MCF 10A (cell line): ENCODE data around the gene DUOXA1. TPM values are rescaled to one million over a fixed set of nuclear protein-coding genes. Genes with fewer than 3 reads are reported as not detected.

ENCODE experiments used
- BruUV-seq: library from RNA; stranded (reverse); fragments of 400-500 nt; replicated peaks from 2 replicates; lab custom pipeline; 2021; lab: Mats Ljungman, UMichigan
- CTCF ChIA-PET: fragments of 300-600 bp; sonication (Branson Sonifier 250); formaldehyde crosslinking; extraction: SDS; loops from one replicate; lab custom pipeline; 2021; ENCODE audit warnings: antibody characterized with exemption, inconsistent platforms; lab: Yijun Ruan, JAX
- POLR2A ChIA-PET: fragments of 300-600, 350-650 bp; sonication (Branson Sonifier 250); formaldehyde crosslinking; extraction: SDS; loops from one replicate; lab custom pipeline; 2020; ENCODE audit warnings: antibody characterized with exemption, inconsistent platforms; lab: Yijun Ruan, JAX
- DNase-seq: peaks from one replicate; pipeline ENCODE4 v3.0.0-alpha.2; 2018; ENCODE audit not compliant: unreplicated experiment
- H3K27ac Mint-ChIP-seq: one replicate; pipeline ENCODE4 v1.8.0; 2022; ENCODE audit warnings: mild to moderate bottlenecking, low read depth, mixed read lengths; ENCODE audit not compliant: unreplicated experiment
- H3K27me3 Mint-ChIP-seq: one replicate; pipeline ENCODE4 v1.8.0; 2022; ENCODE audit warnings: mixed read lengths; ENCODE audit not compliant: insufficient read depth, unreplicated experiment
- H3K36me3 Mint-ChIP-seq: one replicate; pipeline ENCODE4 v1.8.0; 2022; ENCODE audit warnings: mild to moderate bottlenecking, moderate library complexity, mixed read lengths; ENCODE audit not compliant: insufficient read depth, unreplicated experiment
- H3K4me1 Mint-ChIP-seq: one replicate; pipeline ENCODE4 v1.8.0; 2022; ENCODE audit warnings: mixed read lengths; ENCODE audit not compliant: insufficient read depth, unreplicated experiment
- H3K4me3 Mint-ChIP-seq: one replicate; pipeline ENCODE4 v1.8.0; 2022; ENCODE audit warnings: mild to moderate bottlenecking, moderate library complexity, mixed read lengths; ENCODE audit not compliant: unreplicated experiment
- H3K9me3 Mint-ChIP-seq: one replicate; pipeline ENCODE4 v1.8.0; 2022; ENCODE audit warnings: mixed read lengths; ENCODE audit not compliant: unreplicated experiment
- intact Hi-C: fragments of 100-400 bp; cut with micrococcal nuclease; formaldehyde crosslinking; loops from 2 replicates; pipeline ENCODE4 v1.14.1; 2022
- total RNA-seq: library from RNA; stranded (reverse); gene quantifications from 2 replicates; pipeline ENCODE4 v1.2.3, GENCODE V29; 2022
- TF ChIP-seq, protein P1 (sequence below): fragments of 200-600 bp; IDR thresholded peaks from one replicate; pipeline ENCODE4 v1.8.0; 2022; ENCODE audit warnings: antibody characterized with exemption, mild to moderate bottlenecking; ENCODE audit not compliant: unreplicated experiment

Gene DUOXA1
- total RNA-seq, 1 experiment from 2014 or later = 1.3 TPM

DNA sequence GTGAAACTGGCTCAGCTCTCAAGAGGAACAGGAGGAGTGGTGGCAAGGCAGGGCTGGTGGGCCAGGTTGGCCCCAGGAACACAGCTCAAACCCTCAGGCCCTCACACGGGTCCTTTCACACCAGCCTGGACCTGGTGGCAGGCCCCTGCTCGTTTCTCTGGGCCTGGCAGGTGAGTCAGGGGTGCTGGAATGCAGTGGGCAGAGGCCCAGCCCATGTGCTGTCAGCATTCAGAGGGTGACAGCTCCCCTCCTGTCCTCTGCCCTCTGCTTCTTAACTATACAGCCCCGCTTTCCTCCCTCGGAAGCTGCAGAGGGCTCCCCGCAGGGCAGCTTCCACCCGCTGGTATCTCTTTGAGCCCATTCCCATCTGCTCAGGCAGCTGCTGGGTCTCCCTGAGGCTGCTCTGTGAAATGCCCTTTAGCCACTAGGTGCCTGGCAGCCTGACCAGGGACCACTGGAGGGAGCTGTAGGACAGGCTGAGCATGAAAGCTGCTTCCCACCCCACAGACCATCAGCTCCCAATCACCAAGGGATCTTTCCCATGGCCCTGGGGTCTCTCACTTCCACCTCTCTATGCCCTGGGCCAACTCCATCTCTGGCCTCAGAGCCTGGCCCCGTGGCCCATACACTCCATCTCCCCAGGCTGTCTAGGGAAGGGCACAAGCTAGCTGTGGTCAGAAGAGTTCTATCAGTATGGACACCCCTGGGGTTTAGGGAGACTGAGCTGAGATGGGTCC, 33.3 kb upstream of the DUOXA1 start:
- no TSS peak for BruUV-seq
- TF ChIP-seq, protein P1, sequence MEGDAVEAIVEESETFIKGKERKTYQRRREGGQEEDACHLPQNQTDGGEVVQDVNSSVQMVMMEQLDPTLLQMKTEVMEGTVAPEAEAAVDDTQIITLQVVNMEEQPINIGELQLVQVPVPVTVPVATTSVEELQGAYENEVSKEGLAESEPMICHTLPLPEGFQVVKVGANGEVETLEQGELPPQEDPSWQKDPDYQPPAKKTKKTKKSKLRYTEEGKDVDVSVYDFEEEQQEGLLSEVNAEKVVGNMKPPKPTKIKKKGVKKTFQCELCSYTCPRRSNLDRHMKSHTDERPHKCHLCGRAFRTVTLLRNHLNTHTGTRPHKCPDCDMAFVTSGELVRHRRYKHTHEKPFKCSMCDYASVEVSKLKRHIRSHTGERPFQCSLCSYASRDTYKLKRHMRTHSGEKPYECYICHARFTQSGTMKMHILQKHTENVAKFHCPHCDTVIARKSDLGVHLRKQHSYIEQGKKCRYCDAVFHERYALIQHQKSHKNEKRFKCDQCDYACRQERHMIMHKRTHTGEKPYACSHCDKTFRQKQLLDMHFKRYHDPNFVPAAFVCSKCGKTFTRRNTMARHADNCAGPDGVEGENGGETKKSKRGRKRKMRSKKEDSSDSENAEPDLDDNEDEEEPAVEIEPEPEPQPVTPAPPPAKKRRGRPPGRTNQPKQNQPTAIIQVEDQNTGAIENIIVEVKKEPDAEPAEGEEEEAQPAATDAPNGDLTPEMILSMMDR = peak; percentile 89
- peak; percentile 86 for DNase-seq
- H3K36me3 Mint-ChIP-seq = peaks cover 14% of the 10 kb centered on the region
- POLR2A ChIA-PET = interaction anchor here (0.5 to 6.7 kb wide), 15 partner anchors 14 to 434 kb away, joined by 3 to 113 read pairs (median 4); partner anchors contain the start of gene BLOC1S6
- intact Hi-C loops = loop anchor here (1.0 kb wide), 2 partner anchors 37 to 236 kb away; no protein-coding TSS in a partner anchor
- CTCF ChIA-PET = interaction anchor here (0.6 to 10.8 kb wide), 49 partner anchors 9 to 1384 kb away, joined by 3 to 94 read pairs (median 4); a partner anchor contains a TSS
- no peaks in the 10 kb centered on the region for H3K27me3 Mint-ChIP-seq
- peaks cover 35% of the 10 kb centered on the region for H3K4me1 Mint-ChIP-seq
- peak overlapping the region; percentile 96 for H3K27ac Mint-ChIP-seq
- peak overlapping the region; percentile 43 for H3K4me3 Mint-ChIP-seq
- no peaks in the 10 kb centered on the region for H3K9me3 Mint-ChIP-seq

GRCh38 chr15:45161666-45162065, 32.0 kb upstream of the DUOXA1 start:
- H3K27me3 Mint-ChIP-seq = no peaks in the 10 kb centered on the region
- peak overlapping the region; percentile 96 for H3K27ac Mint-ChIP-seq
- no TSS peak for BruUV-seq
- H3K4me1 Mint-ChIP-seq = peaks cover 46% of the 10 kb centered on the region
- no peaks in the 10 kb centered on the region for H3K9me3 Mint-ChIP-seq
- H3K4me3 Mint-ChIP-seq = no peak overlapping the region
- intact Hi-C loops = no loop called here
- DNase-seq = no peak
- POLR2A ChIA-PET = interaction anchor here (1.2 to 2.1 kb wide), 2 partner anchors 39 to 42 kb away, joined by 3 to 7 read pairs; no protein-coding TSS in a partner anchor
- CTCF ChIA-PET = interaction anchor here (0.8 to 10.8 kb wide), 8 partner anchors 15 to 238 kb away, joined by 4 to 94 read pairs (median 13); no protein-coding TSS in a partner anchor
- peaks cover 14% of the 10 kb centered on the region for H3K36me3 Mint-ChIP-seq
- TF ChIP-seq, protein P1 = no peak

DNA sequence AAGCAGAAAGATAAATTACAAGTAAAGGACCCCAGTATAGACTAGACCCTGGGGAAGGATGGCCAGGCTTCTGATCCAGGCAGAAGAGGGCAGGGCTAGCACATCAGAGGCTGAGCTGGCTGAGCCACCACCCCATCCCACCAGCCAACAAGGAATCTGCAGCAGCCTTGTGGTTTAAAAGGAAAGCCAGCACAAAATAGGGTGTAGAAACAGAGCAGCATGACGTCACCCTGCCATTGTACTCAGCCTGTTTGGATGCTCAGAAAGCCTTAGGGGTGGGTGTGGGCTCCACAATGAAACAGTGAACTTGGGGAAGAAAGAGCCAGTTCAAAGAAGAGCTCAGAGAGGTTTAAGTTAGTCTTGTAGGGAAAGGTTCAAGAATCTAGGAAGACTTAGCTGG, 28.3 kb upstream of the DUOXA1 start:
- H3K27me3 Mint-ChIP-seq = no peaks in the 10 kb centered on the region
- TF ChIP-seq, protein P1 = no peak
- H3K4me3 Mint-ChIP-seq = no peak overlapping the region
- peaks cover 7% of the 10 kb centered on the region for H3K36me3 Mint-ChIP-seq
- peaks cover 39% of the 10 kb centered on the region for H3K4me1 Mint-ChIP-seq
- no peaks in the 10 kb centered on the region for H3K9me3 Mint-ChIP-seq
- DNase-seq = peak; percentile 83
- CTCF ChIA-PET = interaction anchor here (0.6 to 10.8 kb wide), 8 partner anchors 9 to 241 kb away, joined by 3 to 93 read pairs (median 4); no protein-coding TSS in a partner anchor
- H3K27ac Mint-ChIP-seq = peak overlapping the region; percentile 61
- intact Hi-C loops = loop anchor here (1.0 kb wide), 1 partner anchor 32 kb away; no protein-coding TSS in a partner anchor
- POLR2A ChIA-PET = interaction anchor here (0.6 to 2.3 kb wide), 7 partner anchors 9 to 495 kb away, joined by 3 to 9 read pairs (median 4); partner anchors contain the start of genes DUOX1, DUOXA1 and SPG11
- BruUV-seq = no TSS peak
